ENCODE results near the gene CCSER1. TPM values are rescaled to one million over a fixed set of nuclear protein-coding genes. Genes with fewer than 3 reads are reported as not detected.

The CCSER1 gene
- total RNA-seq, 2 donors from 2014 or later: 1.5 to 2.7 TPM

GRCh38 chr4:90120037-90120436 lies 7.2 kb upstream of the CCSER1 start:
- no peaks in the 10 kb centered on the region for H3K27me3 ChIP-seq (replicated peaks; ENCODE audit: insufficient read depth)
- no peaks in the 10 kb centered on the region for H3K36me3 ChIP-seq
- ATAC-seq (ENCODE audit: insufficient number of reproducible peaks, low FRiP score, low read depth) (no peak), DNase-seq (ENCODE audit: low spot score) (no peak)
- no peak overlapping the region for H3K27ac ChIP-seq
- no peaks in the 10 kb centered on the region for H3K4me1 ChIP-seq (ENCODE audit: control insufficient read depth in 1 of 2, low read depth in 2 of 2)
- no peaks in the 10 kb centered on the region for H3K9me3 ChIP-seq
- TF ChIP-seq CTCF (IDR thresholded peaks at IDR 0.05): no peak
- no peak overlapping the region for H3K4me3 ChIP-seq

GRCh38 chr4:90120815-90121214 lies 6.4 kb upstream of the CCSER1 start:
- H3K4me1 ChIP-seq (ENCODE audit: control insufficient read depth in 1 of 2, low read depth in 2 of 2): no peaks in the 10 kb centered on the region
- no peaks in the 10 kb centered on the region for H3K27me3 ChIP-seq (replicated peaks; ENCODE audit: insufficient read depth)
- TF ChIP-seq CTCF (IDR thresholded peaks at IDR 0.05): no peak
- ATAC-seq (ENCODE audit: insufficient number of reproducible peaks, low FRiP score, low read depth) (no peak), DNase-seq (ENCODE audit: low spot score) (no peak)
- no peaks in the 10 kb centered on the region for H3K36me3 ChIP-seq
- H3K9me3 ChIP-seq: no peaks in the 10 kb centered on the region
- no peak overlapping the region for H3K27ac ChIP-seq
- H3K4me3 ChIP-seq: no peak overlapping the region

DNA sequence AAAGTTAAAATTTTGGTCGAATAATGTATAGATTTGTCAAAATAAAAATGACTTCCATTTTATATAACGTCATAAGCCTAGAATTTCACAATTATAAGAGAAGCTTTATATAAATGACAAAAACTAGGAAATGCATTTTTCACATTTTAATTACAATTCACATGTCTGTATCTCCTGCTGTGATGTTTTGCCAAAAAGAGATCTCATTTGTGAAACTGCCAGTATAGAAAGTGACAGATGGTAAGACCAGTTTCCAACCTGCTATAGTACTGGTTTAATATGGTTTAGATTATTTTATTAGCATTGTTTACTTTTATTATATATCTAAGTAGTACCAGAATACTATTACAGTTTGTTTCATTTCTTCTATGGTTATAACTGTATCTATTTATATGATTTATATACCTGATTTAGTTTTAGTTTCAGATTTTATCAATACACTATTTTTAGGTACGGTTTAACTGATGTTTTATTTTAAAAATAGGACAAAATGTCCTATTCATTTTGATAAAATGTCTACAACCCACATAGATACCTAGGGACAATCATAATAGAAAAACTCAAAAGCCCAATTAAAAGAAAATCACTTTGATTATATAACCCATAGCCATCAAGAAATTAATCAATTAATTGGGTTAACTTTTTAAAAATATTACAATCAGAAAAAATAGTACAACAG lies 5.4 kb upstream of the CCSER1 start:
- Histone ChIP-seq H3K36me3 (no peaks in the 10 kb centered on the region), H3K4me3 (no peak overlapping the region), H3K27me3 (replicated peaks; ENCODE audit: insufficient read depth) (no peaks in the 10 kb centered on the region), H3K4me1 (ENCODE audit: control insufficient read depth in 1 of 2, low read depth in 2 of 2) (no peaks in the 10 kb centered on the region), H3K27ac (no peak overlapping the region), H3K9me3 (no peaks in the 10 kb centered on the region)
- TF ChIP-seq CTCF (IDR thresholded peaks at IDR 0.05): no peak
- ATAC-seq (ENCODE audit: insufficient number of reproducible peaks, low FRiP score, low read depth) (no peak), DNase-seq (ENCODE audit: low spot score) (no peak)

- Histone ChIP-seq H3K9me3 (no peaks in the 10 kb centered on the region), H3K4me1 (ENCODE audit: control insufficient read depth in 1 of 2, low read depth in 2 of 2) (no peaks in the 10 kb centered on the region), H3K27ac (no peak overlapping the region), H3K27me3 (replicated peaks; ENCODE audit: insufficient read depth) (no peaks in the 10 kb centered on the region), H3K36me3 (no peaks in the 10 kb centered on the region), H3K4me3 (no peak overlapping the region)
- ATAC-seq (ENCODE audit: insufficient number of reproducible peaks, low FRiP score, low read depth) (no peak), DNase-seq (ENCODE audit: low spot score) (no peak)
- TF ChIP-seq CTCF (IDR thresholded peaks at IDR 0.05): no peak
These were observed 4.8 kb upstream of the CCSER1 start for GRCh38 chr4:90122355-90122748.

DNA sequence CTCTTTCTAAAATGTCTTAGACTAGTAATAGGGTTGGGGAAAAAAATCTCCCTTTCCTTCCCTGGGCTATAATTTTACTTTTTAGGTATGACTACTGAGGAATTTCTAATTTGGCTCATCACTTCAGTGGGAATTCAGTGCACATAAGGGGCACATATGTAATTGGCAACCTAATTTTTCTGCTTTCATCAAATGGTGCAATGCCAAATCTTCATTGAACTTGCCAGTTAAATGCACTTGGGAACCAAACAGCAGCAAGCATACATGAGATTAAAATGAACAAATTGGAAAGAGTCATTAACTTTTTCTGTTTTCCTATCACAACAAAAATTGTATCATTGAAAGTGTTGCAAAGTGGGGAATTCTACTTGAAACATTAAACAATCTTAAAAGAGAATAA lies 2.9 kb upstream of the CCSER1 start:
- H3K4me3 ChIP-seq: no peak overlapping the region
- H3K27ac ChIP-seq: no peak overlapping the region
- H3K27me3 ChIP-seq (replicated peaks; ENCODE audit: insufficient read depth): no peaks in the 10 kb centered on the region
- H3K36me3 ChIP-seq: no peaks in the 10 kb centered on the region
- no peak for DNase-seq (ENCODE audit: low spot score)
- no peak for TF ChIP-seq CTCF (IDR thresholded peaks at IDR 0.05)
- H3K4me1 ChIP-seq (ENCODE audit: control insufficient read depth in 1 of 2, low read depth in 2 of 2): peaks cover 0 to 8% of the 10 kb centered on the region in 2 donors
- no peak for ATAC-seq (ENCODE audit: insufficient number of reproducible peaks, low FRiP score, low read depth)
- H3K9me3 ChIP-seq: no peaks in the 10 kb centered on the region

Measured in thoracic aorta (tissue), 2 donors.